GM12878 (cell line): Measurements from ENCODE around the gene ZMIZ1. TPM values are rescaled to one million over a fixed set of nuclear protein-coding genes. Genes with fewer than 3 reads are reported as not detected.

ENCODE experiments used
- ATAC-seq: fragments of 200-7000 bp; cut with Tn5 transposase; 3 replicates; pipeline ENCODE4 v1.9.1; 2020; ENCODE audit warnings: mild to moderate bottlenecking, moderate library complexity
- BruUV-seq: library from RNA; stranded (reverse); fragments of 400-500 nt; replicated peaks from 2 replicates; lab custom pipeline; 2021; lab: Mats Ljungman, UMichigan
- CTCF ChIA-PET: fragments of 300-600 bp; sonication (Branson Sonifier 250); formaldehyde crosslinking; extraction: SDS; loops from one replicate; lab custom pipeline; 2021; ENCODE audit warnings: inconsistent platforms; lab: Yijun Ruan, JAX
- POLR2A ChIA-PET: fragments of 350-600 bp; formaldehyde crosslinking; extraction: SDS; loops from one replicate; lab custom pipeline; 2021; ENCODE audit warnings: inconsistent platforms; lab: Charles Lee
- RAD21 ChIA-PET: fragments of 300-600 bp; sonication (Branson Sonifier 250); formaldehyde crosslinking; loops from one replicate; lab custom pipeline; 2023; ENCODE audit warnings: antibody characterized with exemption; ENCODE audit not compliant: unreplicated experiment; lab: Charles Lee
- SMC1A ChIA-PET: fragments of 300-600 bp; sonication (Branson Sonifier 250); formaldehyde crosslinking; loops from one replicate; lab custom pipeline; 2023; ENCODE audit not compliant: unreplicated experiment, uncharacterized antibody; lab: Charles Lee
- DNase-seq: peaks from one replicate; pipeline ENCODE4 v3.0.0-alpha.2; 2011; ENCODE audit warnings: low read depth, low spot score
- FAIRE-seq: peaks from 3 replicates; lab custom pipeline; 2011; peaks lifted over from hg19 to GRCh38; lab: Jason Lieb, UNC
- H2AFZ ChIP-seq: 2 replicates; pipeline ENCODE4 v1.6.0; 2011; ENCODE audit warnings: low read depth, low read length, control low read depth; ENCODE audit not compliant: control insufficient read depth
- H3K27ac ChIP-seq: 2 replicates; pipeline ENCODE4 v1.5.1; 2011; ENCODE audit warnings: control low read depth; ENCODE audit not compliant: control insufficient read depth, insufficient read depth
- H3K27me3 ChIP-seq, 2 experiments: replicated peaks in 1 of 2; 2 replicates each; pipeline versions ENCODE4 v1.6.0 to v1.6.1; 2011; ENCODE audit warnings: low read length in 1 of 2; ENCODE audit not compliant: control insufficient read depth in 2 of 2, insufficient read depth in 2 of 2
- H3K36me3 ChIP-seq, 2 experiments: 2 replicates each; pipeline ENCODE4 v1.5.1; 2011; ENCODE audit warnings: low read length in 1 of 2; ENCODE audit not compliant: control insufficient read depth in 2 of 2, insufficient read depth in 2 of 2
- H3K4me1 ChIP-seq: 2 replicates; pipeline ENCODE4 v1.6.1; 2011; ENCODE audit warnings: mild to moderate bottlenecking, low read length, moderate library complexity, mixed read lengths; ENCODE audit not compliant: control insufficient read depth, insufficient read depth
- H3K4me2 ChIP-seq: 2 replicates; pipeline ENCODE4 v1.6.0; 2011; ENCODE audit warnings: control low read depth; ENCODE audit not compliant: control insufficient read depth, insufficient read depth
- H3K4me3 ChIP-seq: fragments of 200-600 bp; sonication (generic); 2 replicates; pipeline ENCODE4 v1.5.1; 2016
- H3K79me2 ChIP-seq: 2 replicates; pipeline ENCODE4 v1.6.0; 2011; ENCODE audit warnings: low read length; ENCODE audit not compliant: control insufficient read depth, insufficient read depth
- H3K9ac ChIP-seq: 2 replicates; pipeline ENCODE4 v1.8.0; 2011; ENCODE audit warnings: low read length, control low read depth, mixed read lengths; ENCODE audit not compliant: control insufficient read depth, insufficient read depth
- H3K9me3 ChIP-seq: replicated peaks from 3 replicates; pipeline ENCODE4 v1.5.1; 2011; ENCODE audit warnings: mild to moderate bottlenecking, low read length; ENCODE audit not compliant: control insufficient read depth, insufficient read depth
- H4K20me1 ChIP-seq: 2 replicates; pipeline ENCODE4 v1.6.0; 2011; ENCODE audit not compliant: control insufficient read depth, insufficient read depth
- ATF2 ChIP-seq: IDR thresholded peaks from 2 replicates; pipeline ENCODE4 v1.6.1; 2012; ENCODE audit warnings: low read length, inconsistent platforms
- ATF3 ChIP-seq: IDR thresholded peaks from 2 replicates; pipeline ENCODE4 v1.6.1; 2011; ENCODE audit warnings: low read depth, mild to moderate bottlenecking, low read length, moderate library complexity, borderline replicate concordance; ENCODE audit errors: extremely low read depth
- E4F1 ChIP-seq: fragments of 450-650 bp; IDR thresholded peaks from 2 replicates; pipeline ENCODE4 v1.6.1; 2018; ENCODE audit warnings: borderline replicate concordance, mild to moderate bottlenecking; ENCODE audit not compliant: partially characterized antibody
- GATAD2B ChIP-seq: fragments of 450-650 bp; conservative IDR thresholded peaks from 2 replicates; pipeline ENCODE4 v1.6.1; 2017; ENCODE audit warnings: low read depth, mild to moderate bottlenecking, moderate library complexity
- PRDM15 ChIP-seq: fragments of 450-650 bp; formaldehyde crosslinking; IDR thresholded peaks from 2 replicates; pipeline ENCODE4 v1.4.0; 2020; ENCODE audit warnings: mild to moderate bottlenecking, moderate library complexity
- RB1 ChIP-seq: fragments of 450-650 bp; formaldehyde crosslinking; IDR thresholded peaks from 2 replicates; pipeline ENCODE4 v1.6.1; 2017; ENCODE audit warnings: mild to moderate bottlenecking, borderline replicate concordance
- SREBF2 ChIP-seq: IDR thresholded peaks from 2 replicates; pipeline ENCODE4 v1.6.1; 2012; ENCODE audit warnings: mild to moderate bottlenecking, low read length
- TBL1XR1 ChIP-seq: IDR thresholded peaks from 2 replicates; pipeline ENCODE4 v1.6.1; 2012; ENCODE audit warnings: low read depth, low read length, improper control_type of control experiment
- ZBTB4 ChIP-seq: fragments of 450-650 bp; formaldehyde crosslinking; IDR thresholded peaks from 2 replicates; pipeline ENCODE4 v1.4.0; 2022; ENCODE audit warnings: mild to moderate bottlenecking, moderate library complexity
- WGBS: methylation state at CpG from one replicate; pipeline ENCODE4 v1.1.6; 2016; ENCODE audit warnings: low lambda C conversion rate; ENCODE audit not compliant: insufficient replicate concordance, insufficient coverage; ENCODE audit errors: missing lambda C conversion rate; 5-methylcytosine and 5-hydroxymethylcytosine counted together
- in situ Hi-C: fragments of 300-500 bp; cut with MboI; formaldehyde crosslinking; loops from 9 replicates; pipeline ENCODE4 v1.14.3; 2018; ENCODE audit warnings: mixed read lengths
- intact Hi-C: fragments of 100-400 bp; cut with micrococcal nuclease; formaldehyde crosslinking; loops from one replicate; pipeline ENCODE4 v1.14.2; 2022; ENCODE audit not compliant: unreplicated experiment
- polyA plus RNA-seq, 11 experiments: library from polyadenylated mRNA; depleted of rRNA in 4 of 11; unstranded in 6 of 11; stranded (reverse) in 5 of 11; fragments of >200 nt; fragmentation: Nextera tagmentation in 4 of 11; fragmentation: Illumina TruSeq in 1 of 11; extraction: Ambion mirVana in 4 of 11; extraction: Trizol in 1 of 11; gene quantifications; 1 replicate in 1 of 11; 2 replicates in 10 of 11; pipeline versions ENCODE4 v1.2.1 to v1.2.3, GENCODE V29; 2011 to 2016; ENCODE audit warnings: inconsistent platforms in 2 of 11, missing spikeins in 2 of 11, low read depth in 1 of 11
- total RNA-seq, 4 experiments: library from RNA; depleted of rRNA in 3 of 4; stranded (reverse); fragments of >200 nt in 3 of 4; fragmentation: Illumina TruSeq in 1 of 4; extraction: Trizol in 1 of 4; gene quantifications; 2 replicates each; pipeline versions ENCODE4 v1.2.1 to v1.2.3, GENCODE V29; 2013 to 2021

ZMIZ1 gene
- total and polyA plus RNA-seq, 10 of the 15 experiments (the other 5 are each of a cell fraction or from before 2014, with no cell fraction given), result 3.1 to 82.3 (median 14.9) TPM

- Histone ChIP-seq H3K4me2 (no peak overlapping the region), H3K9me3 (no peaks in the 10 kb centered on the region), H3K27ac (no peak overlapping the region), H4K20me1 (no peaks in the 10 kb centered on the region; the same call in 1 of the 2 replicates), H3K27me3 (peaks cover 0 to 7% of the 10 kb centered on the region in 2 experiments; a peak in 3 of 4 replicates), H3K9ac (no peak overlapping the region), H3K79me2 (no peaks in the 10 kb centered on the region), H2AFZ (no peak overlapping the region), H3K36me3 (no peaks in the 10 kb centered on the region), H3K4me1 (peaks cover 8% of the 10 kb centered on the region), H3K4me3 (no peak overlapping the region)
- FAIRE-seq (no peak), DNase-seq (no peak), ATAC-seq (no peak)
- TF ChIP-seq TBL1XR1, result no peak
- TF ChIP-seq SREBF2, result no peak
- no peak for TF ChIP-seq RB1
- TF ChIP-seq ATF3, result no peak
- no peak for TF ChIP-seq ZBTB4 (CRISPR knock-in tag)
- no peak for TF ChIP-seq GATAD2B
- TF ChIP-seq PRDM15 (CRISPR knock-in tag), result no peak
- no peak for TF ChIP-seq ATF2
- no peak for TF ChIP-seq E4F1
- no TSS peak for BruUV-seq
- WGBS, result 54% methylated on average over 15 of the region's 15 CpGs
- CTCF ChIA-PET, result no interaction called here
- POLR2A ChIA-PET, result no interaction called here
- in situ Hi-C loops (no loop called here), intact Hi-C loops (no loop called here)
- RAD21 ChIA-PET, result no interaction called here
- SMC1A ChIA-PET, result no interaction called here
Observed at GRCh38 chr10:79049931-79050895, 18.6 kb upstream of the ZMIZ1 start.
